ENCODE results near the gene DNER. TPM values are rescaled to one million over a fixed set of nuclear protein-coding genes. Genes with fewer than 3 reads are reported as not detected.

The DNER gene
- total RNA-seq, 1 experiment from 2014 or later: 8.4 TPM

DNA sequence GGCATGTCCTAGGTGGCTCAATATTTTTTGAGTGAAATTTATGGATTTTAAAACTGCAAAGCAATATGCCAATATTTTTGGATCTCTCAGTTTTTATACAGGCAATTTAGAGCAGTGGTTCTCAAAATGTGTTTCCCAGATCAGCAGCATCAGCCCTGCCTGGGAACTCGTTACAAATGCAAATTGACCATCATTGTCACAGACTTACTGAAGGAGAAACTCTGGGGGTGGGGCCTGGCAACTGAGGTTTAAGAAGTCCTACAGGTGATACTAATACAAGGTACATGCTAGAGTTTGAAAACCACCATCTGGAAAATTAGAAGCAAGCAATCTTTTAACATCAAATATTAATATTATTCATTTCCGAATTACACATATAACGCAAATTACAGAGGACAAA lies 227.7 kb downstream of the DNER start:
- H3K36me3 ChIP-seq (ENCODE audit: insufficient read depth, low read length, poor library complexity, severe bottlenecking): no peaks in the 10 kb centered on the region
- TF ChIP-seq, protein P1, sequence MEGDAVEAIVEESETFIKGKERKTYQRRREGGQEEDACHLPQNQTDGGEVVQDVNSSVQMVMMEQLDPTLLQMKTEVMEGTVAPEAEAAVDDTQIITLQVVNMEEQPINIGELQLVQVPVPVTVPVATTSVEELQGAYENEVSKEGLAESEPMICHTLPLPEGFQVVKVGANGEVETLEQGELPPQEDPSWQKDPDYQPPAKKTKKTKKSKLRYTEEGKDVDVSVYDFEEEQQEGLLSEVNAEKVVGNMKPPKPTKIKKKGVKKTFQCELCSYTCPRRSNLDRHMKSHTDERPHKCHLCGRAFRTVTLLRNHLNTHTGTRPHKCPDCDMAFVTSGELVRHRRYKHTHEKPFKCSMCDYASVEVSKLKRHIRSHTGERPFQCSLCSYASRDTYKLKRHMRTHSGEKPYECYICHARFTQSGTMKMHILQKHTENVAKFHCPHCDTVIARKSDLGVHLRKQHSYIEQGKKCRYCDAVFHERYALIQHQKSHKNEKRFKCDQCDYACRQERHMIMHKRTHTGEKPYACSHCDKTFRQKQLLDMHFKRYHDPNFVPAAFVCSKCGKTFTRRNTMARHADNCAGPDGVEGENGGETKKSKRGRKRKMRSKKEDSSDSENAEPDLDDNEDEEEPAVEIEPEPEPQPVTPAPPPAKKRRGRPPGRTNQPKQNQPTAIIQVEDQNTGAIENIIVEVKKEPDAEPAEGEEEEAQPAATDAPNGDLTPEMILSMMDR (conservative IDR thresholded peaks at IDR 0.05; ENCODE audit: low read depth, low read length): no peak
- TF ChIP-seq EZH2 (IDR thresholded peaks at IDR 0.05; ENCODE audit: borderline replicate concordance, low read depth, low read length, poor library complexity, severe bottlenecking): no peak
- BruUV-seq (replicated peaks): no TSS peak
- H3K27me3 ChIP-seq (replicated peaks; ENCODE audit: insufficient read depth, low read depth, low read length, poor library complexity): no peaks in the 10 kb centered on the region
- intact Hi-C loops (cut with micrococcal nuclease; ENCODE audit: unreplicated experiment): no loop called here
- no peak overlapping the region for H3K4me3 ChIP-seq (ENCODE audit: low read depth, low read length, poor library complexity, severe bottlenecking)
- ChIA-PET CTCF (no interaction called here), POLR2A (ENCODE audit: low non-redundant PET) (interaction anchor here (0.6 kb wide), 1 partner anchor 64 kb away, joined by 7 read pairs; no protein-coding TSS in a partner anchor)
- no peak overlapping the region for H3K27ac ChIP-seq (ENCODE audit: low read depth, low read length, poor library complexity, severe bottlenecking)
- DNase-seq (ENCODE audit: low spot score): no peak
- no peaks in the 10 kb centered on the region for H3K9me3 ChIP-seq (ENCODE audit: low read depth, low read length, poor library complexity, severe bottlenecking)
- H3K4me1 ChIP-seq (ENCODE audit: insufficient read depth, low read length, poor library complexity, severe bottlenecking): no peaks in the 10 kb centered on the region

DNA sequence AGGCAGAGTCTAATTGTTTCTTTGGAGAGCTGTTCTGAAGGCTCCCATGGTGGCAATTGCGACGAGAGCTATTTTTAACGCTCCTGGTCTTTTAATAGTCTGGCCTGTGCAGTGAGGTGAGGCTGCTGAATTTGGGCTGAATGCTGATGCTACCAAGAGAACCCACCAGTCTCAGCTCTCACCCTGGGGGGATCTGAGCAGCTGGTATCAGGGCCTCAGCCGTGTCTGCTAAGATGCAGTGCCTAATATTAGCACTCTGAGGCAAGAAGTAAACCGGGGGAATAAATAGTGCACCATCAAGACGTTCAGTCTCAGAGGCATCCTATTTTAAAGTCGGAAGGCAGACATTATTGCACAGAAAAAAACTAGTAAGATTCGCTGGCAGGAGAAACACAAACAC lies 228.5 kb downstream of the DNER start:
- POLR2A ChIA-PET (ENCODE audit: low non-redundant PET): interaction anchor here (0.6 kb wide), 1 partner anchor 63 kb away, joined by 7 read pairs; no protein-coding TSS in a partner anchor
- CTCF ChIA-PET: no interaction called here
- Histone ChIP-seq H3K4me3 (ENCODE audit: low read depth, low read length, poor library complexity, severe bottlenecking) (no peak overlapping the region), H3K27ac (ENCODE audit: low read depth, low read length, poor library complexity, severe bottlenecking) (no peak overlapping the region), H3K36me3 (ENCODE audit: insufficient read depth, low read length, poor library complexity, severe bottlenecking) (no peaks in the 10 kb centered on the region), H3K4me1 (ENCODE audit: insufficient read depth, low read length, poor library complexity, severe bottlenecking) (no peaks in the 10 kb centered on the region), H3K27me3 (replicated peaks; ENCODE audit: insufficient read depth, low read depth, low read length, poor library complexity) (no peaks in the 10 kb centered on the region), H3K9me3 (ENCODE audit: low read depth, low read length, poor library complexity, severe bottlenecking) (no peaks in the 10 kb centered on the region)
- intact Hi-C loops (cut with micrococcal nuclease; ENCODE audit: unreplicated experiment): no loop called here
- no TSS peak for BruUV-seq (replicated peaks)
- no peak for DNase-seq (ENCODE audit: low spot score)
- TF ChIP-seq EZH2 (IDR thresholded peaks at IDR 0.05; ENCODE audit: borderline replicate concordance, low read depth, low read length, poor library complexity, severe bottlenecking): no peak
- TF ChIP-seq, protein P1 (conservative IDR thresholded peaks at IDR 0.05; ENCODE audit: low read depth, low read length): no peak

DNA sequence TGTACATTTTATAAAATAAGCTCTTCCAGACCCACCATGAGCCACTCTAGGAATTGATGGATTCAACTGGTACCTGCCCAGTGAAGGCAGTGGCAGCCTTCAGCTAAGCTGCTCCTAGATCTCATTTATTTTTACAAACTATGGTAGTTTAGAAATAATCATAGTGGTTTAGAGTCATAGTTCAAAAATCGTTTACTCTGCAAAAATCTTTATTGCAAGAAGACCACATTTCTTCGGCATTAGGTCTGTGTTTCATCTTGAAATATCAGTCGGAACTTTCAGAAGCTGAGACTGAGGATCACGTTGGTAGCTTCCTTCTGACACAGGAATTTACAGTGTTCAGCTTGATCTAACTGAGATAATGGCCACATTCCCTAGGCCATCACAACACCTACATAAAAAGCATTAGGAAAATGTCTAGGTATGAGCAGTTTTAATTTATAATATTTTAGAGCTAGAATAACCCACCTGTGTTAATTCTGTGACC lies 237.0 kb downstream of the DNER start:
- Histone ChIP-seq H3K27ac (ENCODE audit: low read depth, low read length, poor library complexity, severe bottlenecking) (no peak overlapping the region), H3K9me3 (ENCODE audit: low read depth, low read length, poor library complexity, severe bottlenecking) (no peaks in the 10 kb centered on the region), H3K27me3 (replicated peaks; ENCODE audit: insufficient read depth, low read depth, low read length, poor library complexity) (no peaks in the 10 kb centered on the region), H3K4me3 (ENCODE audit: low read depth, low read length, poor library complexity, severe bottlenecking) (no peak overlapping the region), H3K4me1 (ENCODE audit: insufficient read depth, low read length, poor library complexity, severe bottlenecking) (no peaks in the 10 kb centered on the region), H3K36me3 (ENCODE audit: insufficient read depth, low read length, poor library complexity, severe bottlenecking) (no peaks in the 10 kb centered on the region)
- TF ChIP-seq, protein P1 (conservative IDR thresholded peaks at IDR 0.05; ENCODE audit: low read depth, low read length): no peak
- TF ChIP-seq EZH2 (IDR thresholded peaks at IDR 0.05; ENCODE audit: borderline replicate concordance, low read depth, low read length, poor library complexity, severe bottlenecking): no peak
- ChIA-PET CTCF (no interaction called here), POLR2A (ENCODE audit: low non-redundant PET) (no interaction called here)
- DNase-seq (ENCODE audit: low spot score): no peak
- BruUV-seq (replicated peaks): no TSS peak
- intact Hi-C loops (cut with micrococcal nuclease; ENCODE audit: unreplicated experiment): no loop called here
